Prostate gland (tissue), 2 donors: ENCODE measurements around the gene RAD51B.

Experiments used
- POLR2AphosphoS5 ChIP-seq: sonication (generic); formaldehyde crosslinking; IDR thresholded peaks from one replicate; pipeline ENCODE4 v1.6.1; 2017; ENCODE audit warnings: antibody characterized with exemption
- TF ChIP-seq, protein P1 (sequence below), 4 experiments: fragments of 200-600 bp in 2 of 4; fragments of 450-650 bp in 2 of 4; sonication (generic) in 2 of 4; IDR thresholded peaks; 1 replicate in 3 of 4; 2 replicates in 1 of 4; pipeline ENCODE4 v1.5.1; 2016 to 2019; ENCODE audit warnings: antibody characterized with exemption in 4 of 4, mild to moderate bottlenecking in 2 of 4, moderate library complexity in 2 of 4

DNA sequence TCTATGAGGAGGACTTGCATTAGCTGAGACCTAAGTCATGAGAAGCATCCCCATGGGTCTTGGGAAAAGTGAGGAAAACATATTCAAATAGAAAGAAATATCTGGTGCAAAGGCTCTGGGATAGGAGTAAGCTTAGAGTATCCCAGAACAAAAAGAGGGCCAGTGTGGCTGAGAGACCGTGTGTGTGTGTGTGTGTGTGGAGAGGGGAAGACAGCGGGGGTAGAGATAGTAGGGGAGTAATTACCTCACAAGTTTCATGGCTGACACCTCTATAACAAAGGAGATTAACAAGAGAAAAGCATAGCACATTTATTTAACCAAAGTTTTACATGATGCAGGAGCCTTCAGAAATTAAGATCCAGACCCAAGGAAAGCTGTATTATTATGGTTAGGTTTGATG is 440.5 kb downstream of the RAD51B start:
- TF ChIP-seq, protein P1, sequence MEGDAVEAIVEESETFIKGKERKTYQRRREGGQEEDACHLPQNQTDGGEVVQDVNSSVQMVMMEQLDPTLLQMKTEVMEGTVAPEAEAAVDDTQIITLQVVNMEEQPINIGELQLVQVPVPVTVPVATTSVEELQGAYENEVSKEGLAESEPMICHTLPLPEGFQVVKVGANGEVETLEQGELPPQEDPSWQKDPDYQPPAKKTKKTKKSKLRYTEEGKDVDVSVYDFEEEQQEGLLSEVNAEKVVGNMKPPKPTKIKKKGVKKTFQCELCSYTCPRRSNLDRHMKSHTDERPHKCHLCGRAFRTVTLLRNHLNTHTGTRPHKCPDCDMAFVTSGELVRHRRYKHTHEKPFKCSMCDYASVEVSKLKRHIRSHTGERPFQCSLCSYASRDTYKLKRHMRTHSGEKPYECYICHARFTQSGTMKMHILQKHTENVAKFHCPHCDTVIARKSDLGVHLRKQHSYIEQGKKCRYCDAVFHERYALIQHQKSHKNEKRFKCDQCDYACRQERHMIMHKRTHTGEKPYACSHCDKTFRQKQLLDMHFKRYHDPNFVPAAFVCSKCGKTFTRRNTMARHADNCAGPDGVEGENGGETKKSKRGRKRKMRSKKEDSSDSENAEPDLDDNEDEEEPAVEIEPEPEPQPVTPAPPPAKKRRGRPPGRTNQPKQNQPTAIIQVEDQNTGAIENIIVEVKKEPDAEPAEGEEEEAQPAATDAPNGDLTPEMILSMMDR (IDR thresholded peaks at IDR 0.05), result no peak
- no peak for TF ChIP-seq POLR2AphosphoS5
